Stomach (tissue), 9 donors: ENCODE results near the gene SAMD14. TPM values are rescaled to one million over a fixed set of nuclear protein-coding genes. Genes with fewer than 3 reads are reported as not detected.

ENCODE experiments used
- DNase-seq, 2 donors: peaks; one replicate each; pipeline versions ENCODE4 v3.0.0 to v3.0.0-alpha.2; 2013 to 2019
- H3K27ac ChIP-seq, 5 donors: fragments of 200-600 bp in 4 of 5; sonication (generic) in 4 of 5; one replicate each; pipeline ENCODE4 v1.5.1; 2013 to 2019; ENCODE audit warnings: mild to moderate bottlenecking in 1 of 5, moderate library complexity in 1 of 5
- H3K27me3 ChIP-seq, 3 donors: fragments of 200-600 bp; sonication (generic); one replicate each; pipeline ENCODE4 v1.5.1; 2017 to 2019; ENCODE audit warnings: mixed run types in 1 of 3
- H3K36me3 ChIP-seq, 4 donors: fragments of 200-600 bp; sonication (generic); 1 replicate in 3 of 4; 2 replicates in 1 of 4; pipeline ENCODE4 v1.5.1; 2016 to 2019
- H3K4me1 ChIP-seq, 4 donors: fragments of 200-600 bp; sonication (generic); one replicate each; pipeline ENCODE4 v1.5.1; 2016 to 2019
- H3K4me3 ChIP-seq, 4 donors: fragments of 200-600 bp; sonication (generic) in 3 of 4; one replicate each; pipeline ENCODE4 v1.5.1; 2016 to 2019; ENCODE audit warnings: mild to moderate bottlenecking in 1 of 4
- H3K9me3 ChIP-seq, 4 donors: fragments of 200-600 bp; sonication (generic); one replicate each; pipeline ENCODE4 v1.5.1; 2016 to 2019
- CTCF ChIP-seq, 7 experiments: fragments of 450-650 bp in 4 of 7; fragments of 200-600 bp in 3 of 7; sonication (generic) in 3 of 7; IDR thresholded peaks; one replicate each; pipeline ENCODE4 v1.5.1; 2016 to 2019; ENCODE audit warnings: antibody characterized with exemption in 7 of 7, control low read depth in 2 of 7, mild to moderate bottlenecking in 1 of 7
- EP300 ChIP-seq: sonication (generic); formaldehyde crosslinking; IDR thresholded peaks from one replicate; pipeline ENCODE4 v1.6.1; 2017; ENCODE audit warnings: antibody characterized with exemption
- POLR2A ChIP-seq, 4 donors: fragments of 450-650 bp; IDR thresholded peaks; one replicate each; pipeline ENCODE4 v1.6.1; 2016; ENCODE audit warnings: antibody characterized with exemption in 4 of 4, control low read depth in 2 of 4, mild to moderate bottlenecking in 1 of 4, moderate library complexity in 1 of 4
- POLR2AphosphoS5 ChIP-seq, 3 donors: sonication (generic); formaldehyde crosslinking; IDR thresholded peaks; one replicate each; pipeline ENCODE4 v1.6.1; 2016; ENCODE audit warnings: antibody characterized with exemption in 3 of 3
- WGBS, 5 donors: extraction: QIAGEN DNeasy Blood & Tissue Kit in 3 of 5; methylation state at CpG; one replicate each; pipeline versions ENCODE4 v1.1.5 to v1.1.7; 2013 to 2018; 5-methylcytosine and 5-hydroxymethylcytosine counted together
- intact Hi-C: fragments of 100-400 bp; cut with DNase I; formaldehyde crosslinking; loops from one replicate; pipeline ENCODE4 v1.15.1; 2023; ENCODE audit warnings: low total_unique reads
- polyA plus RNA-seq, 3 donors: library from polyadenylated mRNA; stranded (reverse); fragments of 200-250 nt; gene quantifications; one replicate each; pipeline ENCODE4 v1.2.3, GENCODE V29; 2013
- total RNA-seq, 5 donors: library from RNA; depleted of rRNA; stranded (reverse); fragments of >200 nt; gene quantifications; one replicate each; pipeline versions ENCODE4 v1.1.0 to v1.2.3, GENCODE V29; 2014 to 2016
- donor health status: healthy with polysubstance abuse.
- donor health status: Bipolar disorder and iron deficiency.
- donor health status: healthy.

Gene SAMD14
- total and polyA plus RNA-seq, 8 donors: 1.3 to 87.0 (median 1.8) TPM; not detected in 2

DNA sequence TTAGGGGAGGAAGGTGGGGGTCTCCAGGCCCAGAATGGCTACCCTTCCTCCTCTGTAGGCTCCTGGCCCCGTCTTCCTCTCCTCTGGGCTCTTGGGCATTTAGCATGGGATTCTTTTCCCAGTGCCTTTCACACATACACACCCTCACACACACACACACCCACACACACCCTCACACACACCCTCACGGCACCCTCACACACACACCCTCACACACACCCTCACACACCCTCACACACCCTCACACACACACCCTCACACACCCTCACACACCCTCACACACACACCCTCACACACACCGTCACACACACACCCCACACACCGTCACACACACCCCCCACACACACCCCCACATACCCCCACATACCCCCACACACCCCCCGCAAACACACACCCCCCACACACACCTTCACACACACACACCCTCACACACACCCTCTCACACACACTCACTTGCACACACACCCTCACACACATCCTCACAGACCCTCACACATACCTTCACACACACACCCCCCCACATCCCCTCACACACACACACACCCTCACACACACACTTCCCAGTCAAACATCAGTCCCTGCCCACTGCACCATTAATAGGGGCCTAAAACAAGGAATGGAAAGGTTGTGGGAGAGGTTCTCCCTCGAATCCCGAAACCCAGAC, 36.7 kb upstream of the SAMD14 start:
- Histone ChIP-seq H3K9me3 (no peaks in the 10 kb centered on the region), H3K36me3 (no peaks in the 10 kb centered on the region), H3K4me1 (peaks cover 9 to 56% (median 31%) of the 10 kb centered on the region in 4 donors), H3K27me3 (no peaks in the 10 kb centered on the region), H3K27ac (peak overlapping the region in 4 of 5 donors; percentile 60 to 86 (median 80)), H3K4me3 (peak overlapping the region in 3 of 4 donors; percentile 27 to 35 (median 35))
- WGBS, 5 donors: 40 to 75% (median 67%) methylated on average over 4 to 7 of the region's 7 CpGs
- no peak for TF ChIP-seq EP300
- TF ChIP-seq CTCF (IDR thresholded peaks at IDR 0.05): no peak
- TF ChIP-seq POLR2AphosphoS5 (IDR thresholded peaks at IDR 0.05): no peak
- DNase-seq: no peak
- intact Hi-C loops: no loop called here

- intact Hi-C loops: no loop called here
- DNase-seq: peak in 1 of 2 donors; percentile 37
These were observed 36.0 kb upstream of the SAMD14 start, which contains the start of gene SGCA for GRCh38 chr17:50165867-50166517. Gene SGCA, plus strand, starts transcription at chr17:50166005. Its CDS starts 36 bp downstream, at chr17:50166041.

GRCh38 chr17:50165466-50165865, 35.5 kb upstream of the SAMD14 start:
- 76 to 88% (median 83%) methylated on average over 3 of the region's 3 CpGs for WGBS, 5 donors

More at GRCh38 chr17:50165867-50166517, 36.0 kb upstream of the SAMD14 start, which contains the start of gene SGCA:
- Histone ChIP-seq H3K36me3 (no peaks in the 10 kb centered on the region), H3K9me3 (no peaks in the 10 kb centered on the region), H3K27ac (peak within 1 kb of the TSS in 4 of 5 donors; percentile 60 to 86 (median 80)), H3K27me3 (no peaks in the 10 kb centered on the region), H3K4me3 (peak within 1 kb of the TSS in 3 of 4 donors; percentile 27 to 35 (median 35)), H3K4me1 (peaks cover 13 to 63% (median 37%) of the 10 kb centered on the region in 4 donors)
- TF ChIP-seq POLR2A (IDR thresholded peaks at IDR 0.05): no peak
- peak in 1 of 3 donors; percentile 30 for TF ChIP-seq POLR2AphosphoS5 (IDR thresholded peaks at IDR 0.05)
- no peak for TF ChIP-seq CTCF (IDR thresholded peaks at IDR 0.05)
- WGBS, 5 donors: 48 to 63% (median 60%) methylated on average over 13 to 15 of the region's 15 CpGs

GRCh38 chr17:50165066-50165465, 35.1 kb upstream of the SAMD14 start:
- TF ChIP-seq POLR2AphosphoS5 (IDR thresholded peaks at IDR 0.05) (no peak), POLR2A (IDR thresholded peaks at IDR 0.05) (no peak), EP300 (no peak), CTCF (IDR thresholded peaks at IDR 0.05) (no peak)
- 77 to 87% (median 84%) methylated on average over 8 to 9 of the region's 9 CpGs for WGBS, 5 donors
- Histone ChIP-seq H3K27me3 (no peaks in the 10 kb centered on the region), H3K4me3 (no peak overlapping the region), H3K27ac (peak overlapping the region in 2 of 5 donors; percentile 83 to 86), H3K4me1 (peaks cover 17 to 69% (median 42%) of the 10 kb centered on the region in 4 donors), H3K9me3 (no peaks in the 10 kb centered on the region), H3K36me3 (no peaks in the 10 kb centered on the region)
- DNase-seq: no peak
- intact Hi-C loops: no loop called here

More at GRCh38 chr17:50165466-50165865, 35.5 kb upstream of the SAMD14 start:
- peak overlapping the region in 3 of 5 donors; percentile 76 to 86 (median 83) for H3K27ac ChIP-seq
- no peaks in the 10 kb centered on the region for H3K9me3 ChIP-seq
- intact Hi-C loops: no loop called here
- DNase-seq: no peak
- peaks cover 17 to 68% (median 42%) of the 10 kb centered on the region in 4 donors for H3K4me1 ChIP-seq
- no peaks in the 10 kb centered on the region for H3K27me3 ChIP-seq
- no peak for TF ChIP-seq CTCF (IDR thresholded peaks at IDR 0.05)
- H3K36me3 ChIP-seq: no peaks in the 10 kb centered on the region
- H3K4me3 ChIP-seq: peak overlapping the region in 2 of 4 donors; percentile 35
